Neural crest cell (in vitro differentiated cells): ENCODE measurements around the gene ARHGAP15. TPM values are rescaled to one million over a fixed set of nuclear protein-coding genes. Genes with fewer than 3 reads are reported as not detected.
A peak's percentile ranks its signal among the peaks of the same experiment; 100 is the strongest.

ENCODE experiments used
- DNase-seq: peaks from one replicate; pipeline ENCODE4 v3.0.0; 2021; ENCODE audit warnings: low read depth, mixed read lengths, low spot score
- H3K27ac Mint-ChIP-seq: one replicate; pipeline ENCODE4 v1.8.0; 2021; ENCODE audit warnings: mild to moderate bottlenecking, mixed read lengths; ENCODE audit not compliant: unreplicated experiment
- H3K27me3 Mint-ChIP-seq: 2 replicates; pipeline ENCODE4 v1.8.0; 2021; ENCODE audit warnings: low read depth, mild to moderate bottlenecking, mixed read lengths
- H3K36me3 Mint-ChIP-seq: 2 replicates; pipeline ENCODE4 v1.8.0; 2021; ENCODE audit warnings: low read depth, mild to moderate bottlenecking, mixed read lengths
- H3K4me1 Mint-ChIP-seq: 2 replicates; pipeline ENCODE4 v1.8.0; 2021; ENCODE audit warnings: mixed read lengths
- H3K4me3 Mint-ChIP-seq: one replicate; pipeline ENCODE4 v1.8.0; 2021; ENCODE audit warnings: mild to moderate bottlenecking, mixed read lengths
- H3K9me3 Mint-ChIP-seq: 2 replicates; pipeline ENCODE4 v1.8.0; 2021; ENCODE audit warnings: mixed read lengths
- total RNA-seq: library from RNA; stranded (reverse); gene quantifications from 2 replicates; pipeline ENCODE4 v1.2.1, GENCODE V29; 2021
- TF ChIP-seq, protein P1 (sequence below): fragments of 200-600 bp; sonication (generic); conservative IDR thresholded peaks from 2 replicates; pipeline ENCODE4 v1.5.0; 2021; ENCODE audit warnings: antibody characterized with exemption, mild to moderate bottlenecking

The ARHGAP15 gene
- total RNA-seq, 1 donor from 2014 or later = 2.8 TPM

GRCh38 chr2:143171817-143172216, 42.6 kb downstream of the ARHGAP15 start:
- no peaks in the 10 kb centered on the region for H3K4me1 Mint-ChIP-seq
- no peak overlapping the region for H3K27ac Mint-ChIP-seq
- no peak for DNase-seq
- no peaks in the 10 kb centered on the region for H3K9me3 Mint-ChIP-seq
- no peaks in the 10 kb centered on the region for H3K36me3 Mint-ChIP-seq
- H3K4me3 Mint-ChIP-seq = no peak overlapping the region
- H3K27me3 Mint-ChIP-seq = no peaks in the 10 kb centered on the region
- TF ChIP-seq, protein P1, sequence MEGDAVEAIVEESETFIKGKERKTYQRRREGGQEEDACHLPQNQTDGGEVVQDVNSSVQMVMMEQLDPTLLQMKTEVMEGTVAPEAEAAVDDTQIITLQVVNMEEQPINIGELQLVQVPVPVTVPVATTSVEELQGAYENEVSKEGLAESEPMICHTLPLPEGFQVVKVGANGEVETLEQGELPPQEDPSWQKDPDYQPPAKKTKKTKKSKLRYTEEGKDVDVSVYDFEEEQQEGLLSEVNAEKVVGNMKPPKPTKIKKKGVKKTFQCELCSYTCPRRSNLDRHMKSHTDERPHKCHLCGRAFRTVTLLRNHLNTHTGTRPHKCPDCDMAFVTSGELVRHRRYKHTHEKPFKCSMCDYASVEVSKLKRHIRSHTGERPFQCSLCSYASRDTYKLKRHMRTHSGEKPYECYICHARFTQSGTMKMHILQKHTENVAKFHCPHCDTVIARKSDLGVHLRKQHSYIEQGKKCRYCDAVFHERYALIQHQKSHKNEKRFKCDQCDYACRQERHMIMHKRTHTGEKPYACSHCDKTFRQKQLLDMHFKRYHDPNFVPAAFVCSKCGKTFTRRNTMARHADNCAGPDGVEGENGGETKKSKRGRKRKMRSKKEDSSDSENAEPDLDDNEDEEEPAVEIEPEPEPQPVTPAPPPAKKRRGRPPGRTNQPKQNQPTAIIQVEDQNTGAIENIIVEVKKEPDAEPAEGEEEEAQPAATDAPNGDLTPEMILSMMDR = peak; percentile 57

- no peak for DNase-seq
- peaks cover 3% of the 10 kb centered on the region for H3K36me3 Mint-ChIP-seq
- H3K4me1 Mint-ChIP-seq = no peaks in the 10 kb centered on the region
- H3K27ac Mint-ChIP-seq = no peak overlapping the region
- no peak overlapping the region for H3K4me3 Mint-ChIP-seq
- H3K27me3 Mint-ChIP-seq = no peaks in the 10 kb centered on the region
- H3K9me3 Mint-ChIP-seq = peaks cover 3% of the 10 kb centered on the region
- TF ChIP-seq, protein P1 = no peak
Measured at GRCh38 chr2:143175438-143175837, 46.2 kb downstream of the ARHGAP15 start.

DNA sequence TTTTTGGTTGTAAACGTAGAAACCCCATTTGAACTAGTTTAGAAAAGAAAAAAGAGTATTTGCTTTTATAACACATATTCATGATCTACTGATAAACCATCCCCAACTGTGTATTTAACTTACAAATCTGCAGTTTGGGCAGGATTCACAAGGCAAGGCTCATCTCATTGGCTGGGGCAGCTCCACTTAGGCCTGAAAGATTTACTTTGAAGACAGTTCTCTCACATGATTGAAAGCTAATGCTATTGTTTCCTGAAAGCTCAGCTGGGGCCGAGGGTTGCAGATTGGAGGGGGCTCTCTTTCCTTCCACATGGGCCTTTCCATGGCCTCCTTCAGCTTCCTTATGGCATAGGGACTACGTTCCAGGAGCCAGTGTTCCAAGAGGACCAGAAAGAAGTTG, 47.4 kb downstream of the ARHGAP15 start:
- Mint-ChIP-seq H3K4me1 (no peaks in the 10 kb centered on the region), H3K36me3 (peaks cover 3% of the 10 kb centered on the region), H3K4me3 (no peak overlapping the region), H3K9me3 (peaks cover 6% of the 10 kb centered on the region), H3K27me3 (no peaks in the 10 kb centered on the region), H3K27ac (no peak overlapping the region)
- TF ChIP-seq, protein P1 = no peak
- DNase-seq = no peak

DNA sequence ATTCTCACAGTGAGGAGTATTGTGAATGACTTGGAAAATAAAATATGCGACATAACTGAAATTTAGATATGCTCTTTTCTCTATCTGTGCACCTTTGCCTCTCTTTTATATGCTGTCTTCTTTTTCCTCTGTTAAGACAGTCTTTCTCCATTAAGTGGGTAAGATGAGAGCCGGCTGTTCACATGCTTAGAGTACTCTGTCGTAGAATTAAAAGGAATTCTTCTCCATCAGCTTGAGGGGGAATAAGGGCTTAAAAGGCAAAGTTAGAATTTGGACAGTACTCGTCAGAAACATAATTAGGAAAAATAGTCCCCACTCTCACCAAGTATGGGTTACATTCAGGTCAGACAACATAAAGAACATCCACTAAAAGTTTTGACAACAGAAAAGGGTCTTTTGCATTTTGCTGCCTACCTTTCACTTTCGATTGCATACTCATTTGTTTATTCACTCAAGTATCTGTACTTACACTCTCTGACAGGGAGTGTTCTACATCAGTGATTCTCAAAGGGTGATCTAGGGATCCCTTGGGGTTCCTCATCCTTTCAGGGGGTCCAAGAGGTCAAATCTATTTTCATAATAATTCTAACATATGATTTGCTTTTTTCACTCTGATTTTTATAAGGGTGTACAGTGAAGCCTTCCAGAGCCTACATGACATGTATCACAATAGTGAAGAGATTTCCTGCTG, 48.0 kb downstream of the ARHGAP15 start:
- H3K4me3 Mint-ChIP-seq = no peak overlapping the region
- TF ChIP-seq, protein P1 = no peak
- peaks cover 3% of the 10 kb centered on the region for H3K36me3 Mint-ChIP-seq
- DNase-seq = no peak
- no peak overlapping the region for H3K27ac Mint-ChIP-seq
- H3K9me3 Mint-ChIP-seq = peaks cover 6% of the 10 kb centered on the region
- H3K4me1 Mint-ChIP-seq = no peaks in the 10 kb centered on the region
- H3K27me3 Mint-ChIP-seq = no peaks in the 10 kb centered on the region

GRCh38 chr2:143181494-143181893, 52.3 kb downstream of the ARHGAP15 start:
- Mint-ChIP-seq H3K36me3 (peaks cover 3% of the 10 kb centered on the region), H3K4me1 (no peaks in the 10 kb centered on the region), H3K9me3 (peaks cover 6% of the 10 kb centered on the region), H3K27ac (no peak overlapping the region), H3K27me3 (no peaks in the 10 kb centered on the region), H3K4me3 (no peak overlapping the region)
- TF ChIP-seq, protein P1 = no peak
- DNase-seq = no peak
